ENCODE measurements around the gene LDB2.

DNA sequence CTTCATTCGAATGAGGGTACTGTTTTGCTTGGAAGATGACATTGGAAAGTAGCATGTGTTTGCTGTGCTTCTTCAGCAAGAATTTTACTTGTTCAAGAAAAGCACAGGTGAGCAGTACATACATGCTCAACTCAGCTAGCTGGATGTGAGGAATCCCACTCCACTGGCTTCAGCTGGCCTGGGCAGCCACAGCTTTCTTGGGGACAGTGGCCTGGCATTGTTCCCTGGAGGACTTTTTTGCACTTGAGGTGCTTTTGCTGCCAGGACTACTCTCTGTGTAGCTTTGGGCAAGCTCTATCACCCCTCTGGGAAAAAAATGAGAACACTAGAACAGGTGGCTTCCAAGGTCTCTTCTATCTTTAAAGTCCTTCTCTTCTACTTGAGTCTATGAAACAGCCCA lies 184.3 kb downstream of the LDB2 start:
- TF ChIP-seq, protein P1, sequence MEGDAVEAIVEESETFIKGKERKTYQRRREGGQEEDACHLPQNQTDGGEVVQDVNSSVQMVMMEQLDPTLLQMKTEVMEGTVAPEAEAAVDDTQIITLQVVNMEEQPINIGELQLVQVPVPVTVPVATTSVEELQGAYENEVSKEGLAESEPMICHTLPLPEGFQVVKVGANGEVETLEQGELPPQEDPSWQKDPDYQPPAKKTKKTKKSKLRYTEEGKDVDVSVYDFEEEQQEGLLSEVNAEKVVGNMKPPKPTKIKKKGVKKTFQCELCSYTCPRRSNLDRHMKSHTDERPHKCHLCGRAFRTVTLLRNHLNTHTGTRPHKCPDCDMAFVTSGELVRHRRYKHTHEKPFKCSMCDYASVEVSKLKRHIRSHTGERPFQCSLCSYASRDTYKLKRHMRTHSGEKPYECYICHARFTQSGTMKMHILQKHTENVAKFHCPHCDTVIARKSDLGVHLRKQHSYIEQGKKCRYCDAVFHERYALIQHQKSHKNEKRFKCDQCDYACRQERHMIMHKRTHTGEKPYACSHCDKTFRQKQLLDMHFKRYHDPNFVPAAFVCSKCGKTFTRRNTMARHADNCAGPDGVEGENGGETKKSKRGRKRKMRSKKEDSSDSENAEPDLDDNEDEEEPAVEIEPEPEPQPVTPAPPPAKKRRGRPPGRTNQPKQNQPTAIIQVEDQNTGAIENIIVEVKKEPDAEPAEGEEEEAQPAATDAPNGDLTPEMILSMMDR (IDR thresholded peaks at IDR 0.05; ENCODE audit: insufficient read depth, low read depth, low read length): no peak
- TF ChIP-seq EZH2 (IDR thresholded peaks at IDR 0.05; ENCODE audit: insufficient read depth, low read length): no peak

Measured in astrocyte (in vitro differentiated cells and primary cell).